H1 (cell line): ENCODE measurements around the gene SLC1A3. TPM values are rescaled to one million over a fixed set of nuclear protein-coding genes. Genes with fewer than 3 reads are reported as not detected.

Experiments
- CTCF ChIA-PET: fragments of 300-600 bp; sonication (Branson Sonifier 250); formaldehyde crosslinking; loops from one replicate; lab custom pipeline; 2021; ENCODE audit not compliant: partially characterized antibody; lab: Charles Lee
- POLR2A ChIA-PET: fragments of 300-600 bp; sonication (Branson Sonifier 250); formaldehyde crosslinking; loops from one replicate; lab custom pipeline; 2021; ENCODE audit warnings: inconsistent platforms; ENCODE audit not compliant: partially characterized antibody; lab: Charles Lee
- DNase-seq, 2 experiments: peaks; one replicate each; pipeline versions ENCODE4 v3.0.0 to v3.0.0-alpha.2; 2010 to 2022; ENCODE audit warnings: low spot score in 2 of 2, low read depth in 1 of 2, mixed read lengths in 1 of 2
- FAIRE-seq: peaks from 2 replicates; lab custom pipeline; 2011; peaks lifted over from hg19 to GRCh38; lab: Jason Lieb, UNC
- H2AFZ ChIP-seq: 2 replicates; pipeline ENCODE4 v1.8.1; 2012; ENCODE audit warnings: low read length, inconsistent platforms
- H2AK5ac ChIP-seq: 2 replicates; pipeline ENCODE4 v1.6.1; 2013; ENCODE audit warnings: low read depth, low read length
- H2BK120ac ChIP-seq: replicated peaks from 2 replicates; pipeline ENCODE3; 2013; ENCODE audit warnings: low read depth, low read length, inconsistent platforms
- H2BK12ac ChIP-seq: 2 replicates; pipeline ENCODE4 v1.6.1; 2013; ENCODE audit warnings: low read depth, low read length
- H2BK15ac ChIP-seq: 2 replicates; pipeline ENCODE4 v1.6.1; 2013; ENCODE audit warnings: low read length
- H2BK20ac ChIP-seq: 2 replicates; pipeline ENCODE4 v1.6.1; 2013; ENCODE audit warnings: low read length
- H2BK5ac ChIP-seq: 2 replicates; pipeline ENCODE4 v1.6.1; 2013; ENCODE audit warnings: low read depth, low read length
- H3K14ac ChIP-seq: 2 replicates; pipeline ENCODE4 v1.6.1; 2013; ENCODE audit warnings: inconsistent platforms; ENCODE audit not compliant: insufficient read length
- H3K18ac ChIP-seq: 2 replicates; pipeline ENCODE4 v1.6.1; 2013; ENCODE audit warnings: low read length; ENCODE audit errors: extremely low read depth
- H3K23ac ChIP-seq: 2 replicates; pipeline ENCODE4 v1.6.1; 2013; ENCODE audit warnings: inconsistent platforms; ENCODE audit not compliant: insufficient read length
- H3K23me2 ChIP-seq: 2 replicates; pipeline ENCODE4 v1.6.1; 2013; ENCODE audit warnings: low read depth, low read length
- H3K27ac ChIP-seq: 2 replicates; pipeline ENCODE4 v1.6.1; 2011; ENCODE audit warnings: low read depth, low read length, inconsistent platforms
- H3K27me3 ChIP-seq, 4 experiments: replicated peaks in 1 of 4; 1 replicate in 1 of 4; 2 replicates in 3 of 4; pipeline versions ENCODE4 v1.6.1 to v1.8.1; 2011 to 2013; ENCODE audit warnings: low read length in 3 of 4, mild to moderate bottlenecking in 3 of 4, inconsistent platforms in 2 of 4, mixed read lengths in 2 of 4, moderate library complexity in 1 of 4; ENCODE audit not compliant: control insufficient read depth in 3 of 4, insufficient read depth in 3 of 4; ENCODE audit errors: extremely low read depth in 1 of 4
- H3K36me3 ChIP-seq, 4 experiments: 2 replicates each; pipeline versions ENCODE4 v1.6.1 to v1.8.1; 2011 to 2013; ENCODE audit warnings: mild to moderate bottlenecking in 4 of 4, low read length in 3 of 4, moderate library complexity in 2 of 4, control low read depth in 1 of 4, inconsistent platforms in 1 of 4; ENCODE audit not compliant: insufficient read depth in 4 of 4, control insufficient read depth in 2 of 4
- H3K4ac ChIP-seq: replicated peaks from 2 replicates; pipeline ENCODE3; 2013; ENCODE audit warnings: low read length, low read depth, mixed read lengths, inconsistent platforms; ENCODE audit not compliant: insufficient read length
- H3K4me1 ChIP-seq, 4 experiments: replicated peaks in 1 of 4; 1 replicate in 1 of 4; 2 replicates in 3 of 4; pipeline versions ENCODE4 v1.6.1 to v1.8.1; 2011 to 2013; ENCODE audit warnings: low read length in 3 of 4, inconsistent platforms in 2 of 4, mixed read lengths in 1 of 4; ENCODE audit not compliant: insufficient read depth in 4 of 4, control insufficient read depth in 3 of 4
- H3K4me2 ChIP-seq, 2 experiments: 2 replicates each; pipeline versions ENCODE4 v1.6.1 to v1.8.1; 2011 to 2013; ENCODE audit warnings: low read depth in 2 of 2, low read length in 2 of 2, control low read depth in 1 of 2, inconsistent platforms in 1 of 2, mild to moderate bottlenecking in 1 of 2; ENCODE audit not compliant: insufficient read depth in 1 of 2
- H3K4me3 ChIP-seq, 4 experiments: fragments of 200-600, 300-600 bp in 1 of 4; sonication (generic), shearing (Covaris generic), sonication (Bioruptor Twin) in 1 of 4; 2 replicates each; pipeline versions ENCODE4 v1.5.1 to v1.8.1; 2011 to 2016; ENCODE audit warnings: low read length in 4 of 4, low read depth in 3 of 4, control low read depth in 2 of 4, inconsistent platforms in 2 of 4, mild to moderate bottlenecking in 2 of 4, mixed read lengths in 1 of 4, moderate library complexity in 1 of 4; ENCODE audit not compliant: insufficient read depth in 2 of 4; ENCODE audit errors: extremely low read depth in 1 of 4
- H3K56ac ChIP-seq: replicated peaks from 2 replicates; pipeline ENCODE3; 2013; ENCODE audit warnings: low read depth, mild to moderate bottlenecking, mixed read lengths, low read length, inconsistent platforms; ENCODE audit not compliant: insufficient read length
- H3K79me1 ChIP-seq: 2 replicates; pipeline ENCODE4 v1.6.1; 2013; ENCODE audit warnings: low read depth, low read length, control low read depth
- H3K79me2 ChIP-seq, 2 experiments: 2 replicates each; pipeline versions ENCODE4 v1.6.1 to v1.8.1; 2012 to 2013; ENCODE audit warnings: low read length in 2 of 2, mild to moderate bottlenecking in 2 of 2, inconsistent platforms in 1 of 2; ENCODE audit not compliant: insufficient read depth in 2 of 2, control insufficient read depth in 1 of 2
- H3K9ac ChIP-seq, 4 experiments: replicated peaks in 1 of 4; 1 replicate in 1 of 4; 2 replicates in 3 of 4; pipeline versions ENCODE4 v1.6.1 to v1.8.1; 2011 to 2013; ENCODE audit warnings: low read depth in 3 of 4, low read length in 3 of 4, control low read depth in 2 of 4, mild to moderate bottlenecking in 2 of 4, moderate library complexity in 2 of 4, inconsistent platforms in 1 of 4; ENCODE audit errors: extremely low read depth in 1 of 4
- H3K9me3 ChIP-seq, 2 experiments: 2 replicates each; pipeline versions ENCODE4 v1.6.1 to v1.8.1; 2012 to 2013; ENCODE audit warnings: mild to moderate bottlenecking in 2 of 2, moderate library complexity in 2 of 2, control low read depth in 1 of 2, inconsistent platforms in 1 of 2, low read depth in 1 of 2, low read length in 1 of 2, mixed read lengths in 1 of 2; ENCODE audit not compliant: insufficient read depth in 2 of 2
- H4K20me1 ChIP-seq, 2 experiments: replicated peaks in 1 of 2; 2 replicates each; pipeline versions ENCODE3 to v1.8.1; 2011 to 2013; ENCODE audit warnings: inconsistent platforms in 2 of 2, low read length in 2 of 2, mild to moderate bottlenecking in 1 of 2; ENCODE audit not compliant: insufficient read depth in 2 of 2, control insufficient read depth in 1 of 2
- H4K5ac ChIP-seq: 2 replicates; pipeline ENCODE4 v1.6.1; 2013; ENCODE audit warnings: low read length, low read depth, mixed read lengths, inconsistent platforms; ENCODE audit not compliant: insufficient read length
- H4K8ac ChIP-seq: 2 replicates; pipeline ENCODE4 v1.8.0; 2013; ENCODE audit warnings: mild to moderate bottlenecking, moderate library complexity, low read length, inconsistent platforms; ENCODE audit not compliant: insufficient read depth; ENCODE audit errors: extremely low read depth
- H4K91ac ChIP-seq: replicated peaks from 2 replicates; pipeline ENCODE3; 2013; ENCODE audit warnings: low read length, mixed read lengths, inconsistent platforms; ENCODE audit not compliant: insufficient read length
- BACH1 ChIP-seq: IDR thresholded peaks from 2 replicates; pipeline ENCODE4 v1.6.1; 2012; ENCODE audit warnings: low read length, improper control_type of control experiment
- CREB1 ChIP-seq: IDR thresholded peaks from 2 replicates; pipeline ENCODE4 v1.6.1; 2012; ENCODE audit warnings: inconsistent platforms
- FOSL1 ChIP-seq: IDR thresholded peaks from 2 replicates; pipeline ENCODE4 v1.6.1; 2011; ENCODE audit warnings: mild to moderate bottlenecking, low read depth, low read length, moderate library complexity; ENCODE audit not compliant: insufficient read depth
- HDAC6 ChIP-seq: IDR thresholded peaks from one replicate; pipeline ENCODE4 v1.7.1; 2012; ENCODE audit warnings: low read depth, mild to moderate bottlenecking, inconsistent platforms, low read length, moderate library complexity
- KDM4A ChIP-seq: IDR thresholded peaks from one replicate; pipeline ENCODE4 v1.7.1; 2012; ENCODE audit warnings: low read depth, mild to moderate bottlenecking, moderate library complexity, low read length, inconsistent platforms; ENCODE audit not compliant: severe bottlenecking
- MAFK ChIP-seq: IDR thresholded peaks from 2 replicates; pipeline ENCODE4 v1.6.1; 2012; ENCODE audit warnings: low read depth, mild to moderate bottlenecking, improper control_type of control experiment, low read length
- NRF1 ChIP-seq: IDR thresholded peaks from 2 replicates; pipeline ENCODE4 v1.6.1; 2011; ENCODE audit warnings: mild to moderate bottlenecking, low read depth, low read length, improper control_type of control experiment
- RXRA ChIP-seq: IDR thresholded peaks from 2 replicates; pipeline ENCODE4 v1.6.1; 2011; ENCODE audit warnings: low read depth, mild to moderate bottlenecking, low read length, moderate library complexity; ENCODE audit not compliant: insufficient read depth
- SIN3A ChIP-seq, 2 experiments: IDR thresholded peaks in 1 of 2; conservative IDR thresholded peaks in 1 of 2; 2 replicates each; pipeline ENCODE4 v1.6.1; 2011 to 2012; ENCODE audit warnings: low read length in 2 of 2, improper control_type of control experiment in 1 of 2, low read depth in 1 of 2, mild to moderate bottlenecking in 1 of 2
- SIRT6 ChIP-seq: IDR thresholded peaks from one replicate; pipeline ENCODE4 v1.7.1; 2012; ENCODE audit warnings: low read length, inconsistent platforms
- SIX5 ChIP-seq: IDR thresholded peaks from 2 replicates; pipeline ENCODE4 v1.6.1; 2011; ENCODE audit warnings: mild to moderate bottlenecking, low read depth, low read length
- TCF12 ChIP-seq: IDR thresholded peaks from 2 replicates; pipeline ENCODE4 v1.6.1; 2011; ENCODE audit warnings: low read depth, mild to moderate bottlenecking, low read length
- ZNF274 ChIP-seq: IDR thresholded peaks from 2 replicates; pipeline ENCODE4 v1.7.0; 2012; ENCODE audit warnings: low read length, borderline replicate concordance; ENCODE audit errors: extremely low read depth
- WGBS, 2 experiments: shearing (Covaris generic) in 1 of 2; methylation state at CpG; one replicate each; pipeline versions ENCODE4 v1.1.6 to v1.1.7; 2013 to 2015; ENCODE audit warnings: low lambda C conversion rate in 2 of 2, mixed read lengths in 2 of 2, inconsistent platforms in 1 of 2, low coverage in 1 of 2, missing lambda C conversion rate in 1 of 2; ENCODE audit not compliant: insufficient replicate concordance in 2 of 2, insufficient coverage in 1 of 2, insufficient read length in 1 of 2; ENCODE audit errors: extremely low coverage in 1 of 2, missing lambda C conversion rate in 1 of 2; 5-methylcytosine and 5-hydroxymethylcytosine counted together
- polyA plus RNA-seq, 7 experiments: library from polyadenylated mRNA; depleted of rRNA in 3 of 7; stranded (reverse) in 5 of 7; unstranded in 2 of 7; fragments of >200 nt in 5 of 7; fragments of 200-250 nt in 2 of 7; gene quantifications; 1 replicate in 5 of 7; 2 replicates in 1 of 7; 4 replicates in 1 of 7; pipeline versions ENCODE4 v1.2.1 to v1.2.3, GENCODE V29; 2011 to 2013; ENCODE audit warnings: missing spikeins in 2 of 7, mixed read lengths in 2 of 7
- total RNA-seq: library from RNA; stranded (reverse); fragmentation: NEBNext Ultra II Directional; extraction: Animal tissue kit (Norgen Biotek cat#: 25700); gene quantifications from 2 replicates; pipeline ENCODE4 v1.2.1, GENCODE V29; 2021

The SLC1A3 gene
- total and polyA plus RNA-seq, 2 of the 8 experiments (the other 6 are each of a cell fraction or from before 2014, with no cell fraction given), result 26.7 to 35.3 TPM

DNA sequence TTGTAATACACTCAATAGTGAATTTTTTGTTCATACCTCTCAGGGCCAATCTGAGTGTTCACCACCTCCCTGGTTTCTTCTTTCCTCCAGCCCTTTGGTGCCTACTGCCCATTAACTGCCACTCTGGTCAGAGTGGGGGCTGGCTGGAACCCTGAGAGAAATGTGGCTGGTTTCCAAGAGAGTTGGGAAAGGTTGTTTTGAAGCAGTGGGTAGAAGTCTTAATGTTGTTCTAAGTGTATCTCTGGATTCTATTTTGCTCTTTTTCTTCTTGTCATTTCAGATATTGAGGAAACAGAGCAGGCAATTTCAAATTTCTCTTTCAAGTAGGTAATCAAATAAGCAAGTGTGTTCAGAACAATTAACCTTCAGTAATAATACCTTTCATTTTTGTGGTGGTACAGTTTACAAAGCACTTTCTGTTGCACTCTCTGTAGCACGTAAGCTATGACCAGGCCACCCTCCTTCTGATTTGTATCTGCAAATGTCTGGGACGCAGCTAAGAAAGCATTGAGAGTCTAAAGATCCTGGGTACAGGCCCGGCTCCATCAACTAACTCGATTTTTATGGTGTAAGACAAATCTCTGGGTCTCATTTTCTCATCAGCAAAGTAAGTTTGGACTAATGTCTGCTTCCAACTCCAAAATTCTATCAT lies 8.4 kb downstream of the SLC1A3 start:
- Histone ChIP-seq H2BK5ac (no peak overlapping the region), H3K27me3 (no peaks in the 10 kb centered on the region), H3K9ac (no peak overlapping the region), H2BK15ac (no peak overlapping the region), H2BK12ac (no peak overlapping the region), H3K27ac (no peak overlapping the region), H2AFZ (no peak overlapping the region), H4K8ac (no peak overlapping the region; the same call in 1 of the 2 replicates), H3K18ac (no peak overlapping the region), H3K23ac (no peak overlapping the region), H2AK5ac (no peak overlapping the region), H3K56ac (no peak overlapping the region), H4K5ac (no peak overlapping the region), H3K9me3 (no peaks in the 10 kb centered on the region), H3K14ac (no peak overlapping the region), H3K79me1 (no peaks in the 10 kb centered on the region), H4K20me1 (no peaks in the 10 kb centered on the region), H2BK20ac (no peak overlapping the region), H4K91ac (no peak overlapping the region), H3K4ac (no peak overlapping the region), H2BK120ac (no peak overlapping the region), H3K4me3 (no peak overlapping the region), H3K4me1 (peaks cover 0 to 12% (median 4%) of the 10 kb centered on the region in 4 experiments; a peak in 4 of 7 replicates), H3K23me2 (no peaks in the 10 kb centered on the region), H3K4me2 (no peak overlapping the region), H3K79me2 (peaks cover 0 to 12% of the 10 kb centered on the region in 2 experiments; a peak in 1 of 4 replicates), H3K36me3 (peaks cover 0 to 24% (median 4%) of the 10 kb centered on the region in 4 experiments; a peak in 6 of 8 replicates)
- TF ChIP-seq TCF12, result no peak
- no peak for TF ChIP-seq BACH1
- no peak for TF ChIP-seq CREB1
- no peak for TF ChIP-seq NRF1
- no peak for TF ChIP-seq SIX5
- no peak for TF ChIP-seq MAFK
- TF ChIP-seq SIRT6, result no peak
- TF ChIP-seq KDM4A, result no peak
- no peak for TF ChIP-seq FOSL1
- TF ChIP-seq ZNF274, result no peak
- no peak for TF ChIP-seq RXRA
- no peak for TF ChIP-seq SIN3A (conservative IDR thresholded peaks at IDR 0.05 in 1 of 2, IDR thresholded peaks at IDR 0.05 in 1 of 2; ENCODE audit: low read depth in 1 of 2, low read length in 2 of 2)
- TF ChIP-seq HDAC6, result no peak
- WGBS, 2 experiments, result 91% methylated on average over 4 of the region's 4 CpGs; no CpG with 5 or more reads in 1 of the 2 experiments
- POLR2A ChIA-PET, result no interaction called here
- DNase-seq (no peak), FAIRE-seq (no peak)
- CTCF ChIA-PET, result interaction anchor here (0.6 to 1.7 kb wide), 5 partner anchors 26 to 156 kb away, joined by 3 to 5 read pairs (median 4); no protein-coding TSS in a partner anchor
